NCI-H460 (cell line): ENCODE results near the gene FMNL3. TPM values are rescaled to one million over a fixed set of nuclear protein-coding genes. Genes with fewer than 3 reads are reported as not detected.
A peak's percentile ranks its signal among the peaks of the same experiment; 100 is the strongest.

ENCODE experiments used
- DNase-seq: peaks from one replicate; pipeline ENCODE4 v3.0.0-alpha.2; 2016; ENCODE audit warnings: low read depth; ENCODE audit errors: extremely low read depth
- total RNA-seq: library from RNA; depleted of rRNA; stranded (reverse); fragments of >200 nt; shearing (Covaris generic); gene quantifications from 2 replicates; pipeline ENCODE4 v1.2.3, GENCODE V29; 2014

Gene FMNL3
- total RNA-seq, 1 experiment from 2014 or later, result 3.0 TPM

GRCh38 chr12:49683599-49684309 is 23.5 kb downstream of the FMNL3 start:
- DNase-seq, result no peak

GRCh38 chr12:49680075-49680474 is 27.1 kb downstream of the FMNL3 start:
- no peak for DNase-seq

DNA sequence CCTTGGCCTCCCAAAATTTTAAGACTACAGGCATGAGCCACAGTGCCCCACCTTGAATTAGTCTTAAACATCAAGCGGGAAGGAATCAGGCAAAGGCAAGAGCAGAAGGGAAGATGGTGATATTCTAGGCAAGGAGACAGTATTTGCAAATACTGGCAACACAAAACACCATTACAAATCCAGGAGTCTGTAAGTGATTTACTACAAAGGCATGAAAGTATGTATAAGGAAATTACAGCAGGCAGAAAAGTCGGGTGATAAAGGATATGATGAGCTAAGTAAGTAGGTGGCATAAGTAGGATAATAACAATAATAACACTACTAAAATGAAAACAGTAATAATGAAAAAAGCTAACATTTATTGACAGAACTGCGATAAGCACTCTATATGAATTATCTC is 28.5 kb downstream of the FMNL3 start:
- no peak for DNase-seq

DNA sequence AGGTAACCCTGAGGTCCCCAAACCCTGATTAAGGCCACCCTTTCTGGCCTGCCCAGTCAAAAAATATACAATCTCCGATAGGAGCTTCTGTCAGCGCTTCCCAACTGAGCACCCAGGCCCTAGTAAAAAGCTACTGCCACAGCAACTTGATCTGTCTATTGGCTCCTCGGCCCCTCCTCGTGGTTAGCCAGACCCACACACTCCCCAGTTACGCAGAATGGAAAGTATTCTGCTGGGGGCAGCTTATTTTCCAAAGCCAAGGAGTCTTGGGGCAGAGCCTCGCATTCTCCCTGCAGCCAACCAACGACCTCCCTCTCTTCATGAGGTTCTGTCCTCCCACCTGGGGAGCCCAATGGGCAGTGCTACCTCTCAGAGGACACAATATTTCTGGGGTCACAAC is 32.1 kb downstream of the FMNL3 start:
- no peak for DNase-seq

DNA sequence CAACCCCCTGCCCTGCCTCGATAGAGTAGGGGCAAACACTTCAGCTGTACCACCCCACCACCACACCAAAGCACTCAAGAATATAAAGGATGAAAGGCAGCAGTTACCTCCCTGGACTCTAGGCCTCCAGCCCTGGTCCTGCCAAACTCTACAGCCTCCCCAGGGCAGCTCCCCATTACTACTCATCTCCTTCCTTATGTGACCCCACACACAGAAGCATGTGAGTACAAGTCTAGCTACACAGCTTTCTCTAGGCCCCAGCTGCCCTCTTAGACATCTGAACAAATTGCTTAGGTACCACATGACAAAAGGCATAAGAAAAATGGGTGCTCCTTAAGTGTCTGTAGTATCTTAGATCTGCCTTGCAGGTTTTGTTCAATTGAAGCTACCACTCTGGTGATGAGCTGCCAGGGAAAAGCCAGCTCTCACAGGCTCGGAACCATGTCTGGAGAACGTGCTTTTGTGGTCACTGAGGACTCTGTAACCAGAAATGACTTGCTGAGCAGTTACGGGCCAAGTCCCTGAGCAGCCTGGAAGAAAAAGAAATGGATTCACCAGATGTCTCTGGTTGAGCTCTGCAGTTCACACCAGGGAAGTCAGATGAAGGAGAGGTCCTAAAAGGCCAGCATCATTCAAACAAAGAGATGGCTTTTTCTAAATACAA is 32.8 kb downstream of the FMNL3 start:
- no peak for DNase-seq

GRCh38 chr12:49673446-49674317 is 33.5 kb downstream of the FMNL3 start:
- DNase-seq, result no peak

- DNase-seq, result no peak
Measured at GRCh38 chr12:49672301-49673217, 34.6 kb downstream of the FMNL3 start.

DNA sequence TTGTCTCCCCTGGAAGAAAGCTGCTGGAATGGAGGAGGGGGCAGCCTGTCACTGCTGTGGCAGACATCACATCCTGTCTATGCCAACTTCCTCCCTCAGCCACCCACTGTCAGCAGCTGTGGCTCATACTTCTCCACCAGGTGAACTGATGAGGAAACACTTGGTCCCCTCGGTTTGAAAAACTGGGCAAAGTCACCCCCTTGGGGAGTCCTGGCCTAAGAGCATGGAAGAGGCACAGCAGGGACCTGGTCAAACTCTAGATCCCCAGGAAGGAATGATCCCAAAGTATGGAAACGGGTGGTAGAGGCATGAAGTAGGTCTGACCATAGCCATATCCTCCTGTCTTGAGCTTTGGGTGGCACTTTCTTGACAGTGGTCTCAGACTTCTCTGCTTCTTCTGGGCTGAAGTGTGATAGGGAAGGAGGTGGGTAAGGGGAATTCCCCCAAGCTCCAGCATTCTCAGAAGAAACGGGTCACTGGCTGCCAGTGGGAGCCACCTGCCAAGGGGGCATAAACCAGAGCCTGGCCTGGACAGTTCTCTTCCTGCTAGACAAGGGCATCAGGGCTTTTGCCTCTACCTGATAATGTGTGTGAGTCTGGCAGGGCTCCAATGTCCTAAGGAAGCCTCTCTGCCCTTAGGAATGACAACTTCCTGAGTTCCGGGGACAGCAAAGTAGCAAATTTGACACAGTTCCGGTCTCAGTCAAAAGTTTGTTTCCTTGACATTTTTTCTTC is 36.0 kb downstream of the FMNL3 start:
- DNase-seq, result no peak

DNA sequence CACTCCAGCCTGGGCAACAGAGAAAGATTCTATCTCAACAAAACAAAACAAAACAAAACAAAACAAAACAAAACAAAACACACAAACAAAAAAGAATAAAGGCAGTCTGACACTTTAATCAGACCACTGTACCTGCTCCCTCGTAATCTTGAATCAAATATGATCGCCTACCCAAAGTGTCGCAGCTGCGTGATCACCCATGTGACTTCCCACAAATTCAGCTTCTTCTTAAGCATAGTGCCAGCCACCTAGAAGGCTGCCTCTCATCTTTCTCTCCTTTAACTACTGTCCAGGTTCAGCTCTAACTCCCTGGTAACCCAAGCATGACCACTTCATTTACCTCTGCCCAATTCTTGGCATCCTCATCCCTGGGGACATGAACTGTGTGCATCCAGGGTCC is 37.4 kb downstream of the FMNL3 start:
- no peak for DNase-seq

- DNase-seq, result no peak
Measured at GRCh38 chr12:49667325-49668090, 39.7 kb downstream of the FMNL3 start.

DNA sequence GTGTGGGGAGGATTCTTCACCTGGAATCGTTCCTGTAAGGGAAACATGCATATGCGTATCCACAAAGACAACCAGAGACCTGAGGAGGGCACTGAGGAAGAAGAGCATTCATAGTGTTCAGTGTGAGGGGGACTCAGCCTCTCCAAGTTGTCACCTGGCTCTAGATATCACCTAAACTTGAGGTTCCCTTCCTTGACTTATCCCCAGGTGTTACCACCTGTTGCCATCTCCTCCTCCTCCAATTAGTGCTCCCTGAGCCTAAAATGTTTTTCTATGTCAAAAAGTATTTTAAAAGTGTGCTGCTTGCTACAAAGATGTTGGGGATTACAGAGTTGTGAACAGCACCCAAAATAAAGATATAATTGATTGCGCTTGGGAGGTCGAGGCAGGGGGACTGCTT is 41.0 kb downstream of the FMNL3 start:
- DNase-seq, result no peak

DNA sequence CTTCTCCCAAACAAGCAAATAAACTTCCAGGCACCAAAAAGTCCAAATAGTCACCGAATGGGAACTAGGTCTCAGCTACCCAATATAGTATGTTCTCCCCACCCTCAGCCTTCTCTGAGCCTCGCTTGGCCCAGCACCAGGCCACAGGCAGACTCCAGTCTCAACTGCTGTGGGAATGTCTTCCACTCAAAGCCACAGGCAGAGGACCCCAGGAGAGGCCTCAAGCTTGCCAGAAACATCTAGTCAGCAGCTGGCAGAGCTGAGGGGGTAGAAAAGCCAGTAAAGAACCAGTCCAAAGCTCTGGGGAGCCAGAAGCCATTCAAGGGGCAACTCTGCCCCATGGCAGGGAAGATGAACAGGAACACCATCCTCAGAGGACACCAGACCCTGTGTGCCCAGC is 41.8 kb downstream of the FMNL3 start:
- no peak for DNase-seq

DNA sequence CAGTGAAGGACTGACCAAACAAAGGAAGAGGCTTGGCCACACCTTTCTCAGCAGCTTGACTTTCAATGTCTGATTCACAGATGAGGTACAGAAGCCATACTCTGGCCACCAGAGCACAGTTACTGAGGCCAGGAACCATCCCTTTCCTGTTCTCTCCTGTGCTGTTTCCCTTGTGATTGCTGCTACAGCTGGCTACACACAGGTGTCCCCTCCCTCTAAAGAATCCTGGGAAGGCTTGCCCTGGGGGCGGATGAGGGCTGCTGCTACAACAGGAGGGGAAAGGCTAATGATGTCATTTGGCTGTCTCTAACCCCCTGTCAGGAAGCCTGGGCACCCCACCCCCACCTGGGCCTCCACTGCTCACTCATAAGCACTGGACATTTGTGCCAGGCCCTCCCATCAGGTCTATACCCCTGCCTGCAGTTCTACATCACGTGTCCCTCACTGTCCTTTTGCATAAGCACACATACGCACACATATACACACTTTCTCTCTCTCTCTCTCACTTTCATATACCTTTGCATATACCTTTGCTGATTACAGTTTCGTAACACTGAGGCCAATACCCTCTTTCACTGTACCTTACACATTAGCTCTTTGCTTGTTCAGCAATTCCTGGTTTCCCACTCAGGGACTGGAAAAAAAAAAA is 42.5 kb downstream of the FMNL3 start:
- no peak for DNase-seq

DNA sequence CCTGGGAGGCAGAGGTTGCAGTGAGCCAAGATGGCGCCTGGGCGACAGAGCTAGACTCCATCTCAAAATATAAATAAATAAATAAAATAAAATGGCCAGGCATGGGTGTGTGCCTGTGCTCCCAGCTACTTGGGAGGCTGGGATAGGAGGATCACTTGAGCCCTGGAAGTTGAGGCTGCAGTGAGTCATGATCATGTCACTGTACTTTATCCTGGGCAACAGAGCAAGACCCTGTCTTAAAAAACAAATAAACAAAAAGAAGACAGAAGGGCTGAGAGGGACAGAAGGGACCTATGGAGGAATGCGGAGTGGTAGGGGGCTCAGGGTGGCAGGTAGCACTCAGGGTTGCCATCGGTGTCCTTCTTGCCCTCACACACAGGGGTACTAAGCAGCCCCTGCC is 43.0 kb downstream of the FMNL3 start:
- no peak for DNase-seq

GRCh38 chr12:49662998-49663843 is 44.0 kb downstream of the FMNL3 start:
- DNase-seq, result peak; percentile 11

- no peak for DNase-seq
Measured at GRCh38 chr12:49661746-49662145, 45.5 kb downstream of the FMNL3 start.

- no peak for DNase-seq
Measured at GRCh38 chr12:49661191-49661590, 46.0 kb downstream of the FMNL3 start.

- no peak for DNase-seq
Measured at GRCh38 chr12:49659753-49660152, 47.5 kb downstream of the FMNL3 start.
